ENCODE measurements around the gene SNED1.

The SNED1 gene

DNA sequence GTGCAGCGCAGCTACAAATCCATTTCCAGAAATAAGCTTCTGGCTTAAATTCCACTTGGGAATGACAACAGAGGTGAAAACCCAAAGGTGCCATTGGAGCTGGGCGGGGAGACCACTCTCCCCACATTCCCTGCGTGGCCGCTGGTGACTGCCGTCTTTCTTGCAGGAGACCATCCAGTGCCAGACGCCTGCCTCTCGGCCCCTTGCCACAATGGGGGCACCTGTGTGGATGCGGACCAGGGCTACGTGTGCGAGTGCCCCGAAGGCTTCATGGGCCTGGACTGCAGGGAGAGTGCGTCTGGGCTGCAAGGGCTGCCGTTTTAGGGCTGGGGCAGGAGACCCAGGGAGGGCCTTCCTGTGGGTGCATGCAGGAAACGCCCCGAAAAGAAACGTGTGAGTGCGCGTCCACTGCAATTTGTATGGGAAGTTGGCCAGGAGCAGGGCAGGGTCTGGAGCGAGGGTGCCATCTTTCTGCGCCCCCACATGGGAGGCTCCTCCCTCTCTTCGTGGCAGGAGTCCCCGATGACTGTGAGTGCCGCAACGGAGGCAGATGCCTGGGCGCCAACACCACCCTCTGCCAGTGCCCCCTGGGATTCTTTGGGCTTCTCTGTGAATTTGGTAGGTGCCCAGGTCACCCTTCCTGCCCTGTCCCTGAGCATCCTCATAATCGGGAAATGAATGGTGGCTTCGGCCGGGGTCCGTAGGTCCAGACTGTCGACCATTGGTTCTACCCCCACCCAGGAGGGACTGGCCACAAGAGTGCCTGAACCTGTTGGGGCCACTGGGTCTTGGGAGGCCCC, 49.9 kb downstream of the SNED1 start:
- DNase-seq (ENCODE audit: low read depth in 2 of 2) = no peak

DNA sequence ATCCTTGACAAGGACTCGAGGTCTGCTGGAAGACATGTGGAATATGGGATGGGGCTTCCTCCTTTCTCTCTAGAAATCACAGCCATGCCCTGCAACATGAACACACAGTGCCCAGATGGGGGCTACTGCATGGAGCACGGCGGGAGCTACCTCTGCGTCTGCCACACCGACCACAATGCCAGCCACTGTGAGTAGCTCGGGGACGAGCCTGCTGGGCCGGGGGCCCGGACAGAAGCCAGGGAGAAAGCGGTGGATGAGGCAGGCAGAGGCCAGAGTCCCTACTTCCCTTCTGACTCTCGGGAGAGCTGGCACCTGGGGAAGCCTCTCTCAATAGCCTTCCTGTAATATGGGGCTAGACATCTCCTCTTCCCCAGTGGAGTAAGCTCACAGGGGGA, 50.5 kb downstream of the SNED1 start:
- no peak for DNase-seq (ENCODE audit: low read depth in 2 of 2)

DNA sequence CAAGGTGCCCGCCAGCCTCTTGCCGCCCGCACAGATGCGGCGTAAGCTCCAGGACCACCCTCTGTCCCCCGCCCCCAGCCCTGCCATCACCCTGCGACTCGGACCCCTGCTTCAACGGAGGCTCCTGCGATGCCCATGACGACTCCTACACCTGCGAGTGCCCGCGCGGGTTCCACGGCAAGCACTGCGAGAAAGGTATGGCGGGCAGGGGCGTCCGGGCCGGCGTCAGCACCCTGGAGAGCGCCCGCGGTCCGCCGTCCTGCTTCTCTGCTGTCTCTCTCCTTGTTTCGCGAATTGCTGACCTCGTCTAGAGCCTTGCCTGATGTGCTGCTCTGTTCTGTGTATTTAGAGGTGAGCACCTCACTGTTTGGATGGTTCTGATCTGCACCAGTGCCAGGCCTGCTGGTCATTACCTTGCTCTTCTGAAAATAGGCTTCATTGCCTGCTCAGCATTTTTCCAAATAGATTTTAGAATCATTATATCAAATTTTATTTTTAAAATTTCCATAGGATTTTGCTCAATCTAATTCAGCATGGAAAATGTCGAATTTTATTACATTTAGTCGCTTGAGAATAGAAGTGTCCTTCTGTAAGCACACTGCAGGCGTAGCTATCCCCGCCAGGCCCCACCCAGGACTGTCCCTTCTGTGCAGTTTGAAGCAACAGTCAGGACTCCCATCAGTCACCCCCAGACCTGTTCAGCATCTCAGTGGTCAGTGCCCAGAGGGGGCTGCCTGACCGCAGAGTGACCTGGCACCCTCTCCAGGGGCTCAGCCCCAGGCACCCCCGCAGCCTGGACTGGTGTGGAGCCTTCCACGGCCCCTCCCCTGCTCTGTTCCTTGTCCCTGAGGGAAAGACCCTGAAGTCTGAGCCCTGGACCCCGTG, 51.6 kb downstream of the SNED1 start:
- DNase-seq (ENCODE audit: low read depth in 2 of 2) = no peak

DNA sequence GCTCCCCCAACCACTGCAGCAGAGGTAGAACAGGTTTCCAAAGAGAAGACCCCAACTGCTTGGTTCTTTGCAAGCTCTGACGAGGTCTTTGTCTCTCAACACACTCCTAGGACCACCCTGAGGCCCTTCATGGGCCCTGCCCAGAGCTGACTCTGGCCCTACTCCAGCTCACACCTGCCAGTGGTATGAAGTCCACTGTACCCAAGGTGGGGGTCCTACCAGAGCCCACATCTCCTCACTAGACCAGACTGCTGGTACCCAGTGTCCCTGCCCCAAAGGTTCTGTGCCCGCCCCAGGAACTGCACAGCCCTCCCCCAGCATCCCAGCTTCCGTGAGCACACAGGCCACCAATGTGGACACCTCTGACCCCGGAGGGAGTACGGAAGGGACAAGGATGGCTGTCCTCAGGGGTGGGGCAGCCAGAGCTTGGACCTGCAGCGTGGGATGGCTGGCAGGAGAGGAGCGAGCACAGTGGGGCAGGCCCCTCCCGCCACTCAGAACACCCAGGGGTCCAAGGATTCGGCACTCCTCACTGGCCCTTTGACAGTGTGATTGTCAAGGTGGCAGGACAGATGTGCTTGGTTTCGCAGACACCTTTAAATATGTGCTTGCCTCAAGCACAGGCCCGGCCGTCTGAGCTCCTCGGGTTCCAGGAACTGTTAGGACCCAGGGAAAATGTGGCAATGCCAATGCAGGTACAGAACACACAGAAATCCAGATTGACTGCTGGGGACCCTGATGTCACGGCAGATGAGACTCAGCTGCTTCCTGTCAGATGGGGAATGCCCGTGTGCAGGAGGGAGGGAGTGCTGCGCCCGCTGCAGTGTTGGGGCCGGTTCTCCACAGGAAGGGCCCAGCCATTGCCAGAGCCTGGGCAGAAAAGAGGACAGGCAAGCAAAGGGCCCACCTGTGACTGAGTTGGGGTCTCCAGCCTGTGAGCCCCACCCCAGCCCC, 52.5 kb downstream of the SNED1 start:
- DNase-seq (ENCODE audit: low read depth in 2 of 2) = no peak

DNA sequence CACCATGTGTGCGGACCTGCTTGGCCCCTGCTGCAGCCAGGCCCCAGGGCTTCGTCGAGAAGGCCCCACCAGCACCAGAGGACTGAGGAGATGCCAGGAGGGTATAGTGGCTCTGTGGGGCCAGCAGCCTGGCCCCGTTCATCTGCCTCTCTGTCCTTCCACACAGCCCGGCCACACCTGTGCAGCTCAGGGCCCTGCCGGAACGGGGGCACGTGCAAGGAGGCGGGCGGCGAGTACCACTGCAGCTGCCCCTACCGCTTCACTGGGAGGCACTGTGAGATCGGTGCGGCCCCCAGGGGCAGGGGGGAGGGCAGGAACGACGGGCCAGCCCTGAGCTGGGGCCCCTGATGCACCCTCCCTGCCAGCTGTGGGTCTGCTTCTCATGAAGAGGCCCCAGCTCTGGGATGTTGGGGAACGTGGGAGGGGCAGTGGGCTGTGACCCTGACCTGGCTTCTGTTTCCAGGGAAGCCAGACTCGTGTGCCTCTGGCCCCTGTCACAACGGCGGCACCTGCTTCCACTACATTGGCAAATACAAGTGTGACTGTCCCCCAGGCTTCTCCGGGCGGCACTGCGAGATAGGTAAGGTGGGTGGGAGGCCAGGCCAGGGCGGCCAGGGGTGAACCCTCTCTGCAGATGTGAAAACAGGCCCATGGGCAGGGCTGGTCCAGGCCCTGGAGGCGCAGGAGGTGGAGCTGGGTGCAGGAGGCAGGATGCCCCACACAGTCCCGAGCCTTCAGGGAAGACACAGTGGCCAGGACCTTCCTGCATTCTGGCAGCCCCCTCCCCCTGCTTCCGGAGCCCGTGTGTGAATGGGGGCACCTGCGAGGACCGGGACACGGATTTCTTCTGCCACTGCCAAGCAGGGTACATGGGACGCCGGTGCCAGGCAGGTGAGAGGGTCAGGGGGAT, 53.4 kb downstream of the SNED1 start:
- DNase-seq (ENCODE audit: low read depth in 2 of 2) = no peak

DNA sequence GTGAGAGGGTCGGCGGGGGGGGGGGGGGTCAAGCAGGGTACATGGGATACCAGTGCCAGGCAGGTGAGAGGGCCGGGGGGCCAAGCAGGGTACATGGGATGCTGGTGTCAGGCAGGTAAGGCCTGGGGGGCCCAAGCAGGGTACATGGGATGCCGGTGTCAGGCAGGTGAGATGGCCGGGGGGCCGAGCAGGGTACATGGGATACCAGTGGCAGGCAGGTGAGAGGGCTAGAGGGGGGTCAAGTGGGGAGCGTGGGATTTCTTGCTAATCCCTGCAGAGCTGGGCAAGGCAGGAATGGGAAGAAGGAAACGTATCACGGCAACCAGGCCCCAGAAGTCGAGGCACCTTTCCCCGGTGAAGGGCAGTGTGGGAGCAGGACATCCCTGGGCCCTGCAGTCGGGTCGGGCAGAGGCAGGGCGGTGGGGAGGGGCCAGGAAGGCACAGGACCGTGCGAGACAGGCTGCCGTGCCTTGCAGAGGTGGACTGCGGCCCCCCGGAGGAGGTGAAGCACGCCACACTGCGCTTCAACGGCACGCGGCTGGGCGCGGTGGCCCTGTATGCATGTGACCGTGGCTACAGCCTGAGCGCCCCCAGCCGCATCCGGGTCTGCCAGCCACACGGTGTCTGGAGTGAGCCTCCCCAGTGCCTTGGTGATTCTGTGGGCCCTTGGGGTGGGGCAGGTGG, 54.4 kb downstream of the SNED1 start:
- no peak for DNase-seq (ENCODE audit: low read depth in 2 of 2)

DNA sequence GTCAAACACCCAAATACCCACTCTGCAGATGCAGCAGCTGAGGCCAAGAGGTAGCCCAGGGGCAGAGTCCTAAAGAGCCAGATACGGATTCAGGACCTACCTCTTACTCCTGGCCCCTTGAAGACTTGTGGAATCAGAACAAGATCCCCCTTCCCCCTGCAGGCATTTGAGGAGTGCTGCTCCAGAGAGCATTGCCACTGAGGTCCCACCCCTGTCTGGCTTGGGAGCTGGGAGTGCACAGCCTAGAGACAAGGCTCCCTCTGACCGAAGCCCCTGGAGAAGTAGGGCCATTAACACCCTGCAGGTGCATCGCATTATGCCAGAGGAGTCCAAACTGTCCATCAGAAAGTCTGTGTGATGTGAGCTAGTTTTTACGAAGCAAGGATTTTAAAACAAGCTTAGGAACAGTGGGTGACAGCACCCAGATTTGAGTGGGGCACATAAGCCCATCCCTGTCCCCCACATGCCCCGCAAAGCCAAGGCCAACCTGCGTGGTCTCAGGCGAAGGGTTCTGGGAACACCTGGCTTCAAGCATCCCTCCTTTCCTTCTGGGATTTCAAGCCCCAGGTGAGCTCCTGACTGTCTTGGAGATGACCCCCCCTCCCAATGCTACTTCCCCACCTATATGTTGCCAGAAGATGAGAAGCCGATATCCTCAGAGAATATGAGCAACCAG, 55.3 kb downstream of the SNED1 start:
- no peak for DNase-seq (ENCODE audit: low read depth in 2 of 2)

DNA sequence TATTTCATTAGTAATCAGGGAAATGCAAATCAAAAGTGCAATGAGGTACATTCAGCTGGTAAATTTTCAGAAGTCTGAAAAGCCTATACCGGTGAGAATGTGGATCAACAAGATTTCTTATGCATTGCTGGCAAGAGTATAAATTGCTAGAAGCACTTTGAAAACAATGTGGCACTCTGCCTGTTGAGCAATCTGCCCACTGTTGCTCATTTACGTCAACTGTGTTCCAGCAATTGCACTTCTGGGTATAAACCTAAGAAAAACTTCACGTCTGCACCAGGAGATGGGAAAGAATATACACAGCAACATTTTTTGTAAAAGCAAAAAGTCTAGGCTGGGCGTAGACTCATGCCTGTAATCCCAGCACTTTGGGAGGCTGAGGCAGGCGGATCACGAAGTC, 62.9 kb downstream of the SNED1 start:
- no peak for DNase-seq (ENCODE audit: low read depth in 2 of 2)

DNA sequence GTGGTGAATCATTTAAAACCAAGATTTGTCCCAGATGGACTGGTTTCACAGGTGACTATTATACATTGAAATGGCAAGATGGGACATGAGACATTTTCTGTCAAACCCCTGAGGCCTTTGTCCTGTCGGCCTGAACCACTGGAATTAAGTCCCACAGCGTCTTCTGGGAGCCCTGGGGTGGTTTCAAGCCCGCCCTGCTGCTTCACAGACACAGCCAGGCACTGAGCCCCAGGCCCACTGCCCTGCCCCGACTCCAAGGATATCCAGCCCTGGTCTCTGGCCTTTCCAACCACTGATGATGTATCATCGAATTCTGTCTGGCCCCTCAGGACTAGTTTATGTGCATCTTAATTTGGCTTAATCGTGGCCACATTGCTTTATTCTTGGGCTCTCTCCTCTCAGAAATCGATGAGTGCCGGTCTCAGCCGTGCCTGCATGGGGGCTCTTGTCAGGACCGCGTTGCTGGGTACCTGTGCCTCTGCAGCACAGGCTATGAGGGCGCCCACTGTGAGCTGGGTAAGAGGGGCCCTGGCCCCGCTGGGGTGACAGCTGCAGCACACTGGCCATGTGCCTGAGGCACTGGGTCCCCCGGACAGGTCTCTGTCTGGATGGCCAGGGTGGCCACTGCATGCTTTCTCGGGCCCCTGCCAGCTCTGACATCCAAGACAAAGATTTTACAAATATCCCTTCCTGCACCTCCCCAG, 64.1 kb downstream of the SNED1 start:
- no peak for DNase-seq (ENCODE audit: low read depth in 2 of 2)

DNA sequence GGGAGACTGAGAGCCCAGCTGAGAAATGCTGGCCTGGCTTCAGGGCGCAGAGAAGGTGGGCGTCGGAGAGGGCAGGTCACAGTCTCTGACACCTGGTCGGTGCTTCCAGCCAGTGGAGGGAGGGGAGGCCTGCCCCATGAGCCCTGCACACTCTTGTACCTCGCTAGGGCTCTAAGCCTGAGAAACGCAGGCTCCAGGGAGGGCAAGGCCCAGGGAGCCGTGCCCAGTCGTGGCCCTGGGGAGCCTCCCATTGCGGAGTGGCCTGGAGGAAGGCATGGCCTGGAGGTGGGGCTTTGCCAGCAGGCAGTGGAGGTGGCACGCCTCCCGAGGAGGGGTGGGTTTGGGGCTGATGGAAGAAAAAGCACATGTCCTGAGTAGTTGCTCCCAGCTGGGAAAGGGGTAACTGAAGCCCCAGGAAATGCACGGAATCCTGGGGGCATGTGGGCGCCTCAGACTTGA, 64.7 kb downstream of the SNED1 start:
- no peak for DNase-seq (ENCODE audit: low read depth in 2 of 2)

DNA sequence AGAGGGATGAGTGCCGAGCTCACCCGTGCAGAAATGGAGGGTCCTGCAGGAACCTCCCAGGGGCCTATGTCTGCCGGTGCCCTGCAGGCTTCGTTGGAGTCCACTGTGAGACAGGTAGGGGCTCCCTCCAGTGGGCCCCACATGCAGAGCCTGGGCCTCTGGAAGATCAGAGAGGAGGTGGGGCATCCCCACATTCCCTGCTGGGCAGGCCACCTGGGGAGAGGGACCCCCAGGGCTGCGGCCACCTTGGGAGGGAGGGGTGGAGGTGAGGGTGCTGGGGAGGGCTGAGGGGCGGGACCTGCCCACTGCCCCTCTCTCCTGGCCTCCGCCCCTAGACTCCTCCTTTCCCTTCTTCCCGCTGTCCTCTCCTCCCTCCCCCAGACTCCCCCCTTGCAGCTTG, 65.2 kb downstream of the SNED1 start:
- DNase-seq (ENCODE audit: low read depth in 2 of 2) = no peak

DNA sequence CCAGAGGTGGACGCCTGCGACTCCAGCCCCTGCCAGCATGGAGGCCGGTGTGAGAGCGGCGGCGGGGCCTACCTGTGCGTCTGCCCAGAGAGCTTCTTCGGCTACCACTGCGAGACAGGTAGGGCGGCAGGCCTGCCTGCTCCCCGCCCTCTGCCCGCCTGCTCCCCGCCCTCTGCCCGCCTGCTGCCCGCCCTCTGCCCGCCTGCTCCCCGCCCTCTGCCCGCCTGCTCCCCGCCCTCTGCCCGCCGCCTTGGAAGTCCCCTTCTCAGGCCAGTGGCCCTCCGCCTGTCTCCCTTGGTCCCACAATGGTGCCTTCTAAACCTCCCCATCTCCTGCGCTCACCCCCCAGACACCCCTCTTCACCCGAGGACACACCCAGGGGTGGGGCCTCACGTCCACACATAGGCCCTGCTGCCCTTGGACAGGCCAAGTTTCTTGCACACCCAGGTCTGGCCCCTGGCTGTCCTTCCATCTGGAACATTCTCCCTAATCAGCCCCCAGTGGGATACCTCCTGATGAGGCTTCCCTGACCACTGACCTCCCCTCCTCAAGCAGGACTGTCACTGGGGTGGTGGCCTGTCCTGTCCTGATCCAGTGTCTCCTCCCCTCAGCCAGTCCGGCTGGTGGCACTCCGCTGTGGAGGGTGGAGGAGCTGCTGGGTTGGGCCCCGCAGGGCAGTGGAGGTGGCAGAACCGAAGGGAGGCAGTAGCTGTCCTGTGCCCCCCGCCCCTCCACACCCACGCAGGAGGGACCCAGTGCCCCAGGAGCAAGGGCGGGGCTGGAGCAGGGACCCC, 65.8 kb downstream of the SNED1 start:
- DNase-seq (ENCODE audit: low read depth in 2 of 2) = no peak

DNA sequence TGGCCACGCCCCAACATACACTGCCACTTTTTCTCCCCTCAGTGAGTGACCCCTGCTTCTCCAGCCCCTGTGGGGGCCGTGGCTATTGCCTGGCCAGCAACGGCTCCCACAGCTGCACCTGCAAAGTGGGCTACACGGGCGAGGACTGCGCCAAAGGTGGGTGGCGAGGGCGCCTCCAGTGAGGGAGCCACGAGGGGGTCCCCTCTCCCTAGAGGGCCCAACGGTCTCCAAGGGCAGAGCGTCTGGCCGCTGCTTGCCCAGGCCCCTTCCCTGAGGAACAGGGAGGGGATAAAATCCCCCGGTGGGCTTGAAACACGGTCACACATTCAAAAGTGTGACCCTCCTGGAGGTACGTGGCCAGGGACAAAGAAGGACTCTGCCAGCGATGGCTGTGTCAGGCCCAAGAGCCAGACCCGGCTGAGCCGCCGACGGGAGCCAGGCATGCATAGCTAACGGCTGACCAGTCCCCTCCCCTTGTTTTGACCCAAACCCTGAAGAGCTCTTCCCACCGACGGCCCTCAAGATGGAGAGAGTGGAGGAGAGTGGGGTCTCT, 66.5 kb downstream of the SNED1 start:
- no peak for DNase-seq (ENCODE audit: low read depth in 2 of 2)

DNA sequence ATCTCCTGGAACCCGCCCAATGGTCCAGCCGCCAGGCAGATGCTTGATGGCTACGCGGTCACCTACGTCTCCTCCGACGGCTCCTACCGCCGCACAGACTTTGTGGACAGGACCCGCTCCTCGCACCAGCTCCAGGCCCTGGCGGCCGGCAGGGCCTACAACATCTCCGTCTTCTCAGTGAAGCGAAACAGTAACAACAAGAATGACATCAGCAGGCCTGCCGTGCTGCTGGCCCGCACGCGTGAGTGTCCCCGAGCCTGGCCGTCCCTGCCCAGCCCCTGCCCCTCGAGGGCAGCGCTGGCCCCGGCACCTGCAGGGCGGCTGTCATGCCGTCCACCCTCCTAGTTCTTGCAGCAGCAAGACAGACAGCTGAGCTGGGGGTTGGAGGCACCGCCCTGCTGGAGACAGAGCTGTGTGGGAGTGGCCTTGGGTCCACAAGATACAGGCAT, 67.0 kb downstream of the SNED1 start:
- DNase-seq (ENCODE audit: low read depth in 2 of 2) = no peak

DNA sequence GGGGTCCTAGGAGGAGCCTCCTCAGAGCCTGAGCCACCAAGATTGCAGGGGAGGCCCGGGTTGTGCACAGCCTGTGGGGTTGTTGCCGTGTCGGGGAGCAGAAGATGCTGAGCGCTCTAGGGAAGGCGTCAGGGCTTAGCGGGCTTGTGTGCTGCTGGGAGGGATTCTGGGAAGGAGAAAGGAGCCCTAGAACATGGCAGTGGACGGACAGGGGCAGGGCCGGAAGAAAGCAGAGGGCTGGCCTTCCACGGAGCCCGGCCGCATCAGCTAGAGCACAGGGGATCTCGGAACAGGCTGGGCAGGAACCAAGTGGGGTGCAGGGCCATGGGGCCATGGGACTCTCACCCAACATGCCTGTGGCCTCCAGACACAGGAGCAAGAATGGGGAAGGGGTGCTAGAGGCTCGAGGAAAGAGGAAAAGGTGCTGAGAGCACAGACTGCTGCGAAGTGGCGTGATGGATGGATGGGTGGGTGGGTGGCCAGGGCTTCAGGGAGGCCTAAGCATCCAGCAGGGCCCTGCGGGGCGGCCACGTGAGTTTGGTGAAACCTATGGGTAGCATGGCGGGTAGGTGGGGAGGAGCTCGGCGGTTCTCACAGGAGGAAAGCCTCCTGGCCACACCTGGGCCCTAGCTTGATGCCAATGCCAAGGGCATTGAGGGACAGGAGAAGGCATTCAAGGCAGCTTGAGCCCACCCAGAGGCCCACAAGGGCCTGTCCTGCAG, 67.9 kb downstream of the SNED1 start:
- no peak for DNase-seq (ENCODE audit: low read depth in 2 of 2)

DNA sequence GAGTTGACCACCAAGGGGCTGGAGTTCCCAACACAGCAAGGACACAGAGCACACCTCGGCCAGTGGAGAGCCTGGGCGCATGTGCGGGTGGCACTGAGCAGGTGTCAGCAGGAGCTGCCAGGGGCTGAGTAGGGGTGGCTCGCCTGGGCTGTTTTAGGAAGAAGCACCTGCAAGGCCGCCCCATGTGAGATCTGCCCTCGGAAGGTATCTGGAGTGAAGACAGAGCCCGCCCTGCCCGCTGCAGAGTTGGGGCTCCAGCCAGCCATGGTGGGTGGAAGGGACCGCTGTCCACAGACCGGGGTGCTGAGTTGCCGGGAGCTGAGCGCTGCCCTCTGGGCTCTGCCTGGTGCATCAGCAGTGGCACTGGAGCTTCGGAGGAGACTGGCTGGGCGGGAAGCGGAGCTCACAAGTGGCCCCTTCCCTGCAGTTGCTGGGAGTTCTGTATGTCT, 68.5 kb downstream of the SNED1 start:
- DNase-seq (ENCODE audit: low read depth in 2 of 2) = no peak

All from fibroblast of skin of left biceps (primary cell).